Esophagus muscularis mucosa (tissue), 3 donors: ENCODE data around the gene STK32B.

Experiments used
- CTCF ChIP-seq, 3 experiments: fragments of 200-600 bp in 2 of 3; fragments of 450-650 bp in 1 of 3; sonication (generic) in 2 of 3; IDR thresholded peaks; one replicate each; pipeline ENCODE4 v1.5.1; 2017 to 2019; ENCODE audit warnings: antibody characterized with exemption in 3 of 3, mild to moderate bottlenecking in 2 of 3, moderate library complexity in 1 of 3
- EP300 ChIP-seq: sonication (generic); formaldehyde crosslinking; IDR thresholded peaks from one replicate; pipeline ENCODE4 v1.6.1; 2017; ENCODE audit warnings: antibody characterized with exemption

GRCh38 chr4:5185551-5185950 is 134.3 kb downstream of the STK32B start:
- TF ChIP-seq CTCF (IDR thresholded peaks at IDR 0.05) (no peak), EP300 (no peak)
